WERI-Rb-1 (cell line): Measurements from ENCODE around the gene RNF44.

Source experiments
- DNase-seq: peaks from one replicate; pipeline ENCODE4 v3.0.0-alpha.2; 2020
- H3K27ac ChIP-seq: fragments of 250-450 bp; sonication (Bioruptor Pico); 2 replicates; pipeline ENCODE4 v1.5.1; 2020; ENCODE audit warnings: mild to moderate bottlenecking, moderate library complexity
- H3K27me3 ChIP-seq: fragments of 250-450 bp; sonication (Bioruptor Pico); 2 replicates; pipeline ENCODE4 v1.5.1; 2021; ENCODE audit warnings: mild to moderate bottlenecking, low read depth, moderate library complexity; ENCODE audit not compliant: insufficient read depth, severe bottlenecking
- H3K36me3 ChIP-seq: fragments of 250-450 bp; sonication (Bioruptor Pico); 2 replicates; pipeline ENCODE4 v1.5.1; 2020; ENCODE audit warnings: mild to moderate bottlenecking, moderate library complexity
- H3K4me3 ChIP-seq: 2 replicates; pipeline ENCODE4 v1.5.1; 2011; ENCODE audit warnings: low read depth, mild to moderate bottlenecking, control low read depth, low read length
- H3K9me3 ChIP-seq: fragments of 250-450 bp; sonication (Bioruptor Pico); 2 replicates; pipeline ENCODE4 v1.5.1; 2021; ENCODE audit warnings: mild to moderate bottlenecking, moderate library complexity; ENCODE audit not compliant: severe bottlenecking
- CTCF ChIP-seq: IDR thresholded peaks from 2 replicates; pipeline ENCODE4 v1.5.1; 2011; ENCODE audit warnings: low read depth, mild to moderate bottlenecking, control low read depth, inconsistent platforms, low read length

The RNF44 gene

GRCh38 chr5:176524138-176524537 is 13.1 kb downstream of the RNF44 start:
- H3K27ac ChIP-seq = no peak overlapping the region
- H3K4me3 ChIP-seq = no peak overlapping the region
- H3K27me3 ChIP-seq = no peaks in the 10 kb centered on the region
- peaks cover 25% of the 10 kb centered on the region for H3K36me3 ChIP-seq
- DNase-seq = no peak
- no peak for TF ChIP-seq CTCF
- H3K9me3 ChIP-seq = no peaks in the 10 kb centered on the region

- H3K27ac ChIP-seq = no peak overlapping the region
- no peak for DNase-seq
- H3K4me3 ChIP-seq = no peak overlapping the region
- TF ChIP-seq CTCF = no peak
- no peaks in the 10 kb centered on the region for H3K27me3 ChIP-seq
- H3K9me3 ChIP-seq = no peaks in the 10 kb centered on the region
- H3K36me3 ChIP-seq = peaks cover 3% of the 10 kb centered on the region; the same call in 1 of the 2 replicates
These were observed 15.4 kb downstream of the RNF44 start for GRCh38 chr5:176521699-176522263.

- no peaks in the 10 kb centered on the region for H3K36me3 ChIP-seq
- no peak for TF ChIP-seq CTCF
- no peak for DNase-seq
- no peak overlapping the region for H3K27ac ChIP-seq
- H3K4me3 ChIP-seq = no peak overlapping the region
- no peaks in the 10 kb centered on the region for H3K27me3 ChIP-seq
- H3K9me3 ChIP-seq = no peaks in the 10 kb centered on the region
These were observed 15.9 kb downstream of the RNF44 start for GRCh38 chr5:176521286-176521685.

GRCh38 chr5:176519810-176520720 is 17.1 kb downstream of the RNF44 start:
- Histone ChIP-seq H3K36me3 (no peaks in the 10 kb centered on the region), H3K27me3 (no peaks in the 10 kb centered on the region), H3K4me3 (no peak overlapping the region), H3K9me3 (no peaks in the 10 kb centered on the region), H3K27ac (no peak overlapping the region)
- no peak for DNase-seq
- no peak for TF ChIP-seq CTCF

GRCh38 chr5:176517053-176517661 is 20.0 kb downstream of the RNF44 start:
- DNase-seq = no peak
- no peaks in the 10 kb centered on the region for H3K27me3 ChIP-seq
- H3K27ac ChIP-seq = no peak overlapping the region
- no peak overlapping the region for H3K4me3 ChIP-seq
- no peaks in the 10 kb centered on the region for H3K36me3 ChIP-seq
- H3K9me3 ChIP-seq = no peaks in the 10 kb centered on the region
- no peak for TF ChIP-seq CTCF
